HepG2 (cell line): ENCODE measurements around the gene NIPAL4. TPM values are rescaled to one million over a fixed set of nuclear protein-coding genes. Genes with fewer than 3 reads are reported as not detected.

ENCODE experiments used
- ATAC-seq: fragments of 200-7000 bp; cut with Tn5 transposase; 3 replicates; pipeline ENCODE4 v1.9.1; 2020; ENCODE audit warnings: mild to moderate bottlenecking, moderate library complexity
- BruUV-seq: library from RNA; stranded (reverse); fragments of 400-500 nt; replicated peaks from 2 replicates; lab custom pipeline; 2021; lab: Mats Ljungman, UMichigan
- CTCF ChIA-PET: fragments of 300-600 bp; formaldehyde crosslinking; extraction: SDS; loops from one replicate; lab custom pipeline; 2021; ENCODE audit warnings: low total read pairs, inconsistent platforms, low intra/inter-chr PET ratio; lab: Yijun Ruan, JAX
- POLR2A ChIA-PET: fragments of 350-600 bp; sonication (Branson Sonifier 250); formaldehyde crosslinking; loops from one replicate; lab custom pipeline; 2020; ENCODE audit warnings: antibody characterized with exemption, inconsistent platforms; lab: Yijun Ruan, JAX
- DNase-seq: peaks from one replicate; pipeline ENCODE4 v3.0.0-alpha.2; 2015; ENCODE audit warnings: low spot score
- FAIRE-seq: peaks from 3 replicates; lab custom pipeline; 2011; peaks lifted over from hg19 to GRCh38; lab: Jason Lieb, UNC
- H2AFZ ChIP-seq: one replicate; pipeline ENCODE4 v1.6.1; 2011; ENCODE audit warnings: low read length, inconsistent platforms
- H3K27ac ChIP-seq: fragments of 300-600 bp; 3 replicates; pipeline ENCODE4 v1.8.0; 2011; ENCODE audit warnings: mixed run types, mild to moderate bottlenecking, mixed read lengths, low read length, inconsistent platforms; ENCODE audit not compliant: insufficient read depth; ENCODE audit errors: extremely low read length
- H3K27me3 ChIP-seq, 2 experiments: fragments of 200-600 bp in 1 of 2; 2 replicates in 1 of 2; 3 replicates in 1 of 2; pipeline versions ENCODE4 v1.6.0 to v1.8.0; 2011; ENCODE audit warnings: low read length in 2 of 2, mild to moderate bottlenecking in 2 of 2, moderate library complexity in 2 of 2, inconsistent platforms in 1 of 2; ENCODE audit not compliant: insufficient read depth in 2 of 2, control insufficient read depth in 1 of 2
- H3K36me3 ChIP-seq, 2 experiments: fragments of 200-600 bp in 1 of 2; replicated peaks in 1 of 2; 2 replicates in 1 of 2; 3 replicates in 1 of 2; pipeline versions ENCODE4 v1.5.1 to v1.8.0; 2011; ENCODE audit warnings: low read length in 2 of 2, inconsistent platforms in 1 of 2; ENCODE audit not compliant: insufficient read depth in 2 of 2, control insufficient read depth in 1 of 2
- H3K4me1 ChIP-seq: 2 replicates; pipeline ENCODE4 v1.5.1; 2012; ENCODE audit warnings: low read length, inconsistent platforms; ENCODE audit not compliant: insufficient read depth
- H3K4me2 ChIP-seq: 2 replicates; pipeline ENCODE4 v1.6.0; 2011; ENCODE audit warnings: low read depth, low read length, inconsistent platforms
- H3K4me3 ChIP-seq, 3 experiments: fragments of 200-600 bp in 1 of 3; sonication (generic), shearing (Covaris generic) in 1 of 3; replicated peaks in 1 of 3; 2 replicates each; pipeline ENCODE4 v1.5.1; 2011 to 2016; ENCODE audit warnings: low read length in 3 of 3, inconsistent platforms in 2 of 3, low read depth in 2 of 3, mild to moderate bottlenecking in 2 of 3, control low read depth in 1 of 3, mixed read lengths in 1 of 3; ENCODE audit not compliant: insufficient read depth in 1 of 3
- H3K79me2 ChIP-seq: one replicate; pipeline ENCODE4 v1.6.1; 2011; ENCODE audit warnings: low read length, inconsistent platforms; ENCODE audit not compliant: insufficient read depth
- H3K9ac ChIP-seq: 2 replicates; pipeline ENCODE4 v1.6.0; 2011; ENCODE audit warnings: mild to moderate bottlenecking, low read depth, low read length, inconsistent platforms; ENCODE audit not compliant: insufficient read depth
- H3K9me3 ChIP-seq: 2 replicates; pipeline ENCODE4 v1.5.1; 2012; ENCODE audit warnings: mild to moderate bottlenecking, low read length
- H4K20me1 ChIP-seq: 2 replicates; pipeline ENCODE4 v1.6.0; 2011; ENCODE audit warnings: inconsistent platforms, mild to moderate bottlenecking, low read length, moderate library complexity; ENCODE audit not compliant: insufficient read depth
- AKAP8 ChIP-seq: sonication (generic); formaldehyde crosslinking; IDR thresholded peaks from 2 replicates; pipeline ENCODE4 v1.5.1; 2020; ENCODE audit warnings: mild to moderate bottlenecking, missing genetic modification reagents
- HNF4A ChIP-seq: sonication (generic); formaldehyde crosslinking; IDR thresholded peaks from 2 replicates; pipeline ENCODE4 v1.4.0; 2020; ENCODE audit warnings: missing genetic modification reagents
- JUND ChIP-seq: sonication (generic); formaldehyde crosslinking; IDR thresholded peaks from 2 replicates; pipeline ENCODE4 v1.8.0; 2022; ENCODE audit warnings: mild to moderate bottlenecking, missing genetic modification reagents
- MYC ChIP-seq: sonication (generic); formaldehyde crosslinking; IDR thresholded peaks from 2 replicates; pipeline ENCODE4 v1.9.0; 2021; ENCODE audit warnings: missing genetic modification reagents, borderline replicate concordance
- NCOA5 ChIP-seq: sonication (generic); formaldehyde crosslinking; IDR thresholded peaks from 2 replicates; pipeline ENCODE4 v1.4.0; 2020; ENCODE audit warnings: missing genetic modification reagents
- REST ChIP-seq, 2 experiments: IDR thresholded peaks; 2 replicates each; pipeline ENCODE4 v1.6.1; 2011 to 2012; ENCODE audit warnings: low read length in 2 of 2, borderline replicate concordance in 1 of 2, low read depth in 1 of 2, mild to moderate bottlenecking in 1 of 2, moderate library complexity in 1 of 2
- ZNF12 ChIP-seq: sonication (generic); formaldehyde crosslinking; IDR thresholded peaks from 2 replicates; pipeline ENCODE4 v1.5.0; 2020; ENCODE audit warnings: missing genetic modification reagents
- ZNF605 ChIP-seq: sonication (generic); formaldehyde crosslinking; IDR thresholded peaks from 2 replicates; pipeline ENCODE4 v1.8.0; 2022; ENCODE audit warnings: mild to moderate bottlenecking, missing genetic modification reagents
- WGBS: methylation state at CpG from one replicate; pipeline ENCODE4 v1.1.6; 2017; ENCODE audit warnings: low lambda C conversion rate; 5-methylcytosine and 5-hydroxymethylcytosine counted together
- in situ Hi-C: cut with HindIII; loops from 2 replicates; pipeline ENCODE4 v1.10.0; 2017; ENCODE audit warnings: low pct_unique_long_range_greater_than_20kb; ENCODE audit not compliant: extremely low pct_ligation_motif_present
- intact Hi-C: fragments of 100-400 bp; cut with micrococcal nuclease; formaldehyde crosslinking; loops from one replicate; pipeline ENCODE4 v1.10.0; 2022; ENCODE audit not compliant: unreplicated experiment
- polyA plus RNA-seq, 8 experiments: library from polyadenylated mRNA; depleted of rRNA in 3 of 8; stranded (reverse) in 7 of 8; unstranded in 1 of 8; fragments of >200 nt; fragmentation: Illumina TruSeq in 4 of 8; extraction: Trizol in 4 of 8; gene quantifications; 2 replicates each; pipeline versions ENCODE4 v1.2.1 to v1.2.3, GENCODE V29; 2011 to 2016; ENCODE audit warnings: low read depth in 4 of 8, missing spikeins in 1 of 8, mixed read lengths in 1 of 8; ENCODE audit not compliant: insufficient read depth in 1 of 8
- total RNA-seq, 5 experiments: library from RNA; depleted of rRNA; stranded (reverse); fragments of >200 nt; fragmentation: Illumina TruSeq; extraction: Trizol; gene quantifications; 2 replicates each; pipeline ENCODE4 v1.2.3, GENCODE V29; 2016; ENCODE audit warnings: low read depth in 1 of 5
- TF ChIP-seq, protein P1 (sequence below): sonication (generic); formaldehyde crosslinking; IDR thresholded peaks from 2 replicates; pipeline ENCODE4 v1.4.0; 2020; ENCODE audit warnings: low read depth, mild to moderate bottlenecking, missing genetic modification reagents
- TF ChIP-seq, protein P2 (sequence below): sonication (generic); formaldehyde crosslinking; IDR thresholded peaks from 2 replicates; pipeline ENCODE4 v1.4.0; 2020; ENCODE audit warnings: missing genetic modification reagents
- TF ChIP-seq, protein P3 (sequence below), 2 experiments: fragments of 450-650 bp in 1 of 2; sonication (generic) in 1 of 2; formaldehyde crosslinking in 1 of 2; IDR thresholded peaks; 2 replicates each; pipeline versions ENCODE4 v1.6.1 to v1.8.0; 2016 to 2022; ENCODE audit warnings: antibody characterized with exemption in 1 of 2, mild to moderate bottlenecking in 1 of 2, missing genetic modification reagents in 1 of 2

Gene NIPAL4
- total and polyA plus RNA-seq, 2 of the 13 experiments (the other 11 are each of a cell fraction or from before 2014, with no cell fraction given), result not detected

- H3K9me3 ChIP-seq, result no peaks in the 10 kb centered on the region
- no peak overlapping the region for H3K4me2 ChIP-seq
- no peak for FAIRE-seq
- DNase-seq, result no peak
- no peaks in the 10 kb centered on the region for H3K36me3 ChIP-seq
- no peak overlapping the region for H3K27ac ChIP-seq
- no peaks in the 10 kb centered on the region for H3K27me3 ChIP-seq
- ChIA-PET CTCF (no interaction called here), POLR2A (no interaction called here)
- H4K20me1 ChIP-seq, result no peaks in the 10 kb centered on the region
- H2AFZ ChIP-seq, result no peak overlapping the region
- WGBS, result 34% methylated on average over 7 of the region's 7 CpGs
- no TSS peak for BruUV-seq
- H3K9ac ChIP-seq, result no peak overlapping the region
- H3K4me3 ChIP-seq, result no peak overlapping the region
- in situ Hi-C loops, result no loop called here
- intact Hi-C loops, result no loop called here
- H3K79me2 ChIP-seq, result no peaks in the 10 kb centered on the region
- ATAC-seq, result no peak
- no peaks in the 10 kb centered on the region for H3K4me1 ChIP-seq
- TF ChIP-seq JUND (CRISPR knock-in tag) (no peak), ZNF12 (CRISPR knock-in tag) (no peak), ZNF605 (CRISPR knock-in tag) (no peak), MYC (CRISPR knock-in tag) (no peak), HNF4A (CRISPR knock-in tag) (no peak), NCOA5 (no peak), REST (IDR thresholded peaks at IDR 0.05; ENCODE audit: borderline replicate concordance in 1 of 2, low read depth in 1 of 2, low read length in 2 of 2) (no peak), AKAP8 (CRISPR knock-in tag) (no peak)
- TF ChIP-seq, protein P1, sequence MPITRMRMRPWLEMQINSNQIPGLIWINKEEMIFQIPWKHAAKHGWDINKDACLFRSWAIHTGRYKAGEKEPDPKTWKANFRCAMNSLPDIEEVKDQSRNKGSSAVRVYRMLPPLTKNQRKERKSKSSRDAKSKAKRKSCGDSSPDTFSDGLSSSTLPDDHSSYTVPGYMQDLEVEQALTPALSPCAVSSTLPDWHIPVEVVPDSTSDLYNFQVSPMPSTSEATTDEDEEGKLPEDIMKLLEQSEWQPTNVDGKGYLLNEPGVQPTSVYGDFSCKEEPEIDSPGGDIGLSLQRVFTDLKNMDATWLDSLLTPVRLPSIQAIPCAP, result no peak
- TF ChIP-seq, protein P2, sequence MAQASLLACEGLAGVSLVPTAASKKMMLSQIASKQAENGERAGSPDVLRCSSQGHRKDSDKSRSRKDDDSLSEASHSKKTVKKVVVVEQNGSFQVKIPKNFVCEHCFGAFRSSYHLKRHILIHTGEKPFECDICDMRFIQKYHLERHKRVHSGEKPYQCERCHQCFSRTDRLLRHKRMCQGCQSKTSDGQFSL, result no peak
- TF ChIP-seq, protein P3, sequence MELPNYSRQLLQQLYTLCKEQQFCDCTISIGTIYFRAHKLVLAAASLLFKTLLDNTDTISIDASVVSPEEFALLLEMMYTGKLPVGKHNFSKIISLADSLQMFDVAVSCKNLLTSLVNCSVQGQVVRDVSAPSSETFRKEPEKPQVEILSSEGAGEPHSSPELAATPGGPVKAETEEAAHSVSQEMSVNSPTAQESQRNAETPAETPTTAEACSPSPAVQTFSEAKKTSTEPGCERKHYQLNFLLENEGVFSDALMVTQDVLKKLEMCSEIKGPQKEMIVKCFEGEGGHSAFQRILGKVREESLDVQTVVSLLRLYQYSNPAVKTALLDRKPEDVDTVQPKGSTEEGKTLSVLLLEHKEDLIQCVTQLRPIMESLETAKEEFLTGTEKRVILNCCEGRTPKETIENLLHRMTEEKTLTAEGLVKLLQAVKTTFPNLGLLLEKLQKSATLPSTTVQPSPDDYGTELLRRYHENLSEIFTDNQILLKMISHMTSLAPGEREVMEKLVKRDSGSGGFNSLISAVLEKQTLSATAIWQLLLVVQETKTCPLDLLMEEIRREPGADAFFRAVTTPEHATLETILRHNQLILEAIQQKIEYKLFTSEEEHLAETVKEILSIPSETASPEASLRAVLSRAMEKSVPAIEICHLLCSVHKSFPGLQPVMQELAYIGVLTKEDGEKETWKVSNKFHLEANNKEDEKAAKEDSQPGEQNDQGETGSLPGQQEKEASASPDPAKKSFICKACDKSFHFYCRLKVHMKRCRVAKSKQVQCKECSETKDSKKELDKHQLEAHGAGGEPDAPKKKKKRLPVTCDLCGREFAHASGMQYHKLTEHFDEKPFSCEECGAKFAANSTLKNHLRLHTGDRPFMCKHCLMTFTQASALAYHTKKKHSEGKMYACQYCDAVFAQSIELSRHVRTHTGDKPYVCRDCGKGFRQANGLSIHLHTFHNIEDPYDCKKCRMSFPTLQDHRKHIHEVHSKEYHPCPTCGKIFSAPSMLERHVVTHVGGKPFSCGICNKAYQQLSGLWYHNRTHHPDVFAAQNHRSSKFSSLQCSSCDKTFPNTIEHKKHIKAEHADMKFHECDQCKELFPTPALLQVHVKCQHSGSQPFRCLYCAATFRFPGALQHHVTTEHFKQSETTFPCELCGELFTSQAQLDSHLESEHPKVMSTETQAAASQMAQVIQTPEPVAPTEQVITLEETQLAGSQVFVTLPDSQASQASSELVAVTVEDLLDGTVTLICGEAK (IDR thresholded peaks at IDR 0.05), result no peak
- TF ChIP-seq, protein P3 (CRISPR knock-in tag; IDR thresholded peaks at IDR 0.05), result no peak
These were observed 9.7 kb downstream of the NIPAL4 start for GRCh38 chr5:157469687-157470086.
